ENCODE measurements around the gene HOXB1. TPM values are rescaled to one million over a fixed set of nuclear protein-coding genes. Genes with fewer than 3 reads are reported as not detected.

Gene HOXB1
- total RNA-seq, 3 donors from 2014 or later, result not detected

DNA sequence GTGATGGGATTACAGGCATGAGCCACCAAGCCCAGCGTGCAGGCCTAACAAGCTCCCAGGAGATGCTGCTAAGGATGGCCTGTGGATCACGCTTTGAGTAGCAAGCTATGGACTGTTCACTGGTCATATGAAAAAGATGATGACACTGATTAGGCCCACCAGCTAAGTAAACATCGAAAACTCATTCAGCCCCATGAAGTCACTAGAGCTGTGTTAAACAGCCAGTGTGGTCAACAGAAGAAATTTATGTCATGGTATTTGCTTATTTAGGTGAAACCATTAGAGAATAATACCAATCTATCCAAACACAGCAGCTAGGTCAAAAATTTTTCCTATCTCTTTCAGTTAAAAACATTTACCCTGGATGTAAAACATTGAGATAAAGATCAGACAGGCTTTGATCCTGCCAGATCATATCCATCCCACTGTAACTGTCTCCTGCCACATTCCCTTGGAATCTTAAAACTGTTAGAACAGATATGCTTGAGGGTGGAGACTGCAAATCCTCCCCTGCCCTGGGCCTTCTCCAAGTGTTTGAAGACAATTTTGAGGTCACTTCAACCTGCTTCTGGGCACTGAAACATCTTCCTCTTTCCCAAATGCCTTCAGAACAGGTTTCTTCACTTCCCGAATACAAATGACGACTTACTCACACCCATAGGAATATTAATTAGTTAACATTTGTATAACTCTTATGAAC, 30.9 kb downstream of the HOXB1 start:
- no peak for DNase-seq
- intact Hi-C loops (cut with DNase I, micrococcal nuclease), result no loop called here
- no peaks in the 10 kb centered on the region for H3K36me3 ChIP-seq (ENCODE audit: low read depth)
- TF ChIP-seq, protein P1, sequence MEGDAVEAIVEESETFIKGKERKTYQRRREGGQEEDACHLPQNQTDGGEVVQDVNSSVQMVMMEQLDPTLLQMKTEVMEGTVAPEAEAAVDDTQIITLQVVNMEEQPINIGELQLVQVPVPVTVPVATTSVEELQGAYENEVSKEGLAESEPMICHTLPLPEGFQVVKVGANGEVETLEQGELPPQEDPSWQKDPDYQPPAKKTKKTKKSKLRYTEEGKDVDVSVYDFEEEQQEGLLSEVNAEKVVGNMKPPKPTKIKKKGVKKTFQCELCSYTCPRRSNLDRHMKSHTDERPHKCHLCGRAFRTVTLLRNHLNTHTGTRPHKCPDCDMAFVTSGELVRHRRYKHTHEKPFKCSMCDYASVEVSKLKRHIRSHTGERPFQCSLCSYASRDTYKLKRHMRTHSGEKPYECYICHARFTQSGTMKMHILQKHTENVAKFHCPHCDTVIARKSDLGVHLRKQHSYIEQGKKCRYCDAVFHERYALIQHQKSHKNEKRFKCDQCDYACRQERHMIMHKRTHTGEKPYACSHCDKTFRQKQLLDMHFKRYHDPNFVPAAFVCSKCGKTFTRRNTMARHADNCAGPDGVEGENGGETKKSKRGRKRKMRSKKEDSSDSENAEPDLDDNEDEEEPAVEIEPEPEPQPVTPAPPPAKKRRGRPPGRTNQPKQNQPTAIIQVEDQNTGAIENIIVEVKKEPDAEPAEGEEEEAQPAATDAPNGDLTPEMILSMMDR (IDR thresholded peaks at IDR 0.05), result no peak
- no peaks in the 10 kb centered on the region for H3K4me1 ChIP-seq (ENCODE audit: low read depth)
- H3K4me3 ChIP-seq, result no peak overlapping the region
- ATAC-seq, result no peak
- no peaks in the 10 kb centered on the region for H3K9me3 ChIP-seq

DNA sequence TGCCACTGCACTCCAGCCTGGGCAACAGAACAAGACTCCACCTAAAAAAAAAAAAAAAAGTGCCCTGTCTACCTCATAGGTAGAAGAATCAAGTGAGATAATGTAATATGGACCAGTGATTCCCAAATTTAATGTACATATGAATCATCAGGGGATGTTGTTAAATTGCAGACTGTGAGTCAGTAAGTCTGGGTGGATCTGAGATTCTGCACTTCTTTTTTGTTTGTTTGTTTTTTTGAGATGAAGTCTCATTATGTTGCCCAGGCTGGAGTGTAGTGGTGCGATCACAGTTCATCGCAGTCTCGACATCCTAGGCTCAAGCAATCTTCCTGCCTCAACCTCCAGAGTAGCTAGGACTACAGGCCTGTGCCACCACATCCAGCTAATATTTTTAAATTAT, 31.6 kb downstream of the HOXB1 start:
- H3K4me3 ChIP-seq, result no peak overlapping the region
- H3K9me3 ChIP-seq, result no peaks in the 10 kb centered on the region
- intact Hi-C loops (cut with DNase I, micrococcal nuclease), result no loop called here
- no peaks in the 10 kb centered on the region for H3K4me1 ChIP-seq (ENCODE audit: low read depth)
- H3K36me3 ChIP-seq (ENCODE audit: low read depth), result no peaks in the 10 kb centered on the region
- ATAC-seq (no peak), DNase-seq (no peak)
- TF ChIP-seq, protein P1 (IDR thresholded peaks at IDR 0.05), result no peak

DNA sequence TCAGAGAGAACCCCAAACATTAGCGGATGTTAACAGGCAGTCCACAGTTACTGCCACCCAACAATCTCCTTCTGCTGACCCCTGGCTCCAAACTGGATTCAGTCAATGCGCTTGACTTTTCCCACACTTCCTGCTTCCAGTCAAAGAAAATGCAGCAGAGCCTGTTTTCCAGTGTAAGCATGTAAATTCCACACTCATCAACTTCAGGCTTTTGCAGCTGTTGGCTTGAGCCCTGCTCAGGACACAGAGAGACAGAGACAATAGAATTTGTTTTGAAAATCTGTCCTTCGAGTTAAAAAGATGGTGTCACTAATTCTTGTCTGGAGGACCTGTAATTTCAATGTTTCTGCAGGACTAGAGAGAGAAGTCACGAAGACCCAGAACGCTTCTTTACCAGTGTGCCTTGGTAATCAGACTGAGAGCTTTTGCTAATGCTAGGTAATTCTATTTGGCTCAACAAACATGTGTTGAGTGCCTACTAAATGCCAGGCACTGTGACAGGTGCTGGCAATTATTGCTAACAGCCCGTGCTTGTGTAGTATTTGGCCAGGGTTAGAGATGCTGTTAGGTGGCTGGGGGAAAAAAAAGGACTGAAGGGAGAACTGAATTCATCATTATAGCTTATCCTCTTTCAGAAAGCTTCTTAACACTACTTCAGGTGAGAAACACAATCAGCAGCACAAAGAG, 32.5 kb downstream of the HOXB1 start:
- intact Hi-C loops (cut with DNase I, micrococcal nuclease), result no loop called here
- Histone ChIP-seq H3K36me3 (ENCODE audit: low read depth) (no peaks in the 10 kb centered on the region), H3K4me1 (ENCODE audit: low read depth) (no peaks in the 10 kb centered on the region), H3K9me3 (no peaks in the 10 kb centered on the region), H3K4me3 (no peak overlapping the region)
- ATAC-seq (peak; percentile 25), DNase-seq (no peak)
- TF ChIP-seq, protein P1 (IDR thresholded peaks at IDR 0.05), result no peak

DNA sequence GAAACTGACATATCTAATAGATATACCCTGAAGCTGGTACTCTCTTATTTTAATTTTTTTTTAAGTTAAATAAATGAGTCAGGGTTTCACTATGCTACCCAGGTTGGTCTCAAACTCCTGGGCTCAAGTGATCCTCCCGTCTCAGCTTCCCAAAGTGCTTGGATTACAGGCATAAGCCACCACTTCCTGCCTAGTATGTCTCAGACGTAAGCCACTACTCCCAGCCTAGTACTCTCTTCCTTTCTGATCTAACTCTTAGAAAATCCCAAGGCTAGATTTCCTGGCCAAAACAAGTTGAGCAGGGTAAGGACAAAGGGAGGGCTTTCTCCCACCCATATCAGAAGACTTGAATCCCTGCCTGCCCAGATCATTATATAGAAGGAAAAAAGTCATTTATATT, 33.7 kb downstream of the HOXB1 start:
- DNase-seq, result peak in 1 of 3 donors; percentile 7
- no peak for ATAC-seq

DNA sequence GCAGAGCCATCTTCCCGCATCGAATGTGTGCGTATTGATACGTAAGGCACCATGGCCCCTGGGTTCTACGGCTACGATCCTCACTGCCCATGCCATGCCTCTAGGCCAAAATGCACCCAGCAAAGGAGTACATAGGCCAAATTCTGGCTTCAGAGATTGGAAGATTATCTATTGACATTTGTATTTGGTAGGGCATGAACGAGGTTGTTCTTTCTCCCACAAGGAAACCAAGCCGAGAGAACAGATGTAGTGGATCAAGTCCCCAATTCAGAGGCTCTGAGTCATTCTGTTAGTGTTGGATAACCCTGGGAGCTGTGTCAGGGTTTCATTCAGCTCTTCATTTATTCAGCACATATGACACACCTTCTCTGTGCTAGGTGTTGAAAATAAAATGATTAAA, 36.5 kb downstream of the HOXB1 start:
- ATAC-seq (no peak), DNase-seq (no peak)
- no peaks in the 10 kb centered on the region for H3K36me3 ChIP-seq (ENCODE audit: low read depth)
- H3K9me3 ChIP-seq, result no peaks in the 10 kb centered on the region
- H3K4me1 ChIP-seq (ENCODE audit: low read depth), result peaks cover 16% of the 10 kb centered on the region
- TF ChIP-seq, protein P1 (IDR thresholded peaks at IDR 0.05), result no peak
- intact Hi-C loops (cut with DNase I, micrococcal nuclease), result no loop called here
- no peak overlapping the region for H3K4me3 ChIP-seq

More for the DNA sequence above, 33.7 kb downstream of the HOXB1 start:
- TF ChIP-seq, protein P1 (IDR thresholded peaks at IDR 0.05), result no peak
- Histone ChIP-seq H3K9me3 (no peaks in the 10 kb centered on the region), H3K4me1 (ENCODE audit: low read depth) (peaks cover 10% of the 10 kb centered on the region), H3K4me3 (no peak overlapping the region), H3K36me3 (ENCODE audit: low read depth) (no peaks in the 10 kb centered on the region)
- intact Hi-C loops (cut with DNase I, micrococcal nuclease), result no loop called here

Measured in mucosa of descending colon (tissue), 3 donors.